ENCODE data around the gene ORAI3.

DNA sequence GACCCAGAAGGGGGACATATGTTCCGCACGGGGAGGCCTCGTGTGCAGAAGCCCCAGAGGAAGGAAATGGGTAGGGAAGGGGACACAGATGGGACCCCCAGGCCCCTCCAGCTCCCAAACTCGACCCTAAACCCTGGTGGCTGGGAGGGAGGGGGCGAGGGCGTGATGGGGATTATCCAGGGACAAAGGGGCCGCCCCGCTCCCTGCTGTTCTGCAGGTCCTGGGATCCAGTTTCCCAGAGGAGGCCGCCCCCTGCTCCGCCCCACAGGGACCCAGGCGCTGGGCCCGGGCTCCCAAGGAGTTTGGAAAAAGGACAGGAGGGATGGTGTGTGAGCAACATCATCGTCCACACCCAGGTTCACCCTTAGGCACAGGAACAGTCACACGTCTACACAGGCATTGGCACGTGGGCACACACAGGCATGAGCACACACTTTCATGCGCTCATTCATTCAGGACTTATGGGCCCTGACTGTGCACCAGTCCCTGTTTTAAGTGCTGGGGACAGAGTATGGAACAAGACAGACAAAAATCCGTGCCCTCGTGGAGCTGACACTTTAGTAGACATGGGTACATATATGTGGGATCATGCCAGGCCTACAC lies 38.3 kb upstream of the ORAI3 start:
- TF ChIP-seq, protein P1, sequence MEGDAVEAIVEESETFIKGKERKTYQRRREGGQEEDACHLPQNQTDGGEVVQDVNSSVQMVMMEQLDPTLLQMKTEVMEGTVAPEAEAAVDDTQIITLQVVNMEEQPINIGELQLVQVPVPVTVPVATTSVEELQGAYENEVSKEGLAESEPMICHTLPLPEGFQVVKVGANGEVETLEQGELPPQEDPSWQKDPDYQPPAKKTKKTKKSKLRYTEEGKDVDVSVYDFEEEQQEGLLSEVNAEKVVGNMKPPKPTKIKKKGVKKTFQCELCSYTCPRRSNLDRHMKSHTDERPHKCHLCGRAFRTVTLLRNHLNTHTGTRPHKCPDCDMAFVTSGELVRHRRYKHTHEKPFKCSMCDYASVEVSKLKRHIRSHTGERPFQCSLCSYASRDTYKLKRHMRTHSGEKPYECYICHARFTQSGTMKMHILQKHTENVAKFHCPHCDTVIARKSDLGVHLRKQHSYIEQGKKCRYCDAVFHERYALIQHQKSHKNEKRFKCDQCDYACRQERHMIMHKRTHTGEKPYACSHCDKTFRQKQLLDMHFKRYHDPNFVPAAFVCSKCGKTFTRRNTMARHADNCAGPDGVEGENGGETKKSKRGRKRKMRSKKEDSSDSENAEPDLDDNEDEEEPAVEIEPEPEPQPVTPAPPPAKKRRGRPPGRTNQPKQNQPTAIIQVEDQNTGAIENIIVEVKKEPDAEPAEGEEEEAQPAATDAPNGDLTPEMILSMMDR (IDR thresholded peaks at IDR 0.05): no peak
- TF ChIP-seq, protein P2, sequence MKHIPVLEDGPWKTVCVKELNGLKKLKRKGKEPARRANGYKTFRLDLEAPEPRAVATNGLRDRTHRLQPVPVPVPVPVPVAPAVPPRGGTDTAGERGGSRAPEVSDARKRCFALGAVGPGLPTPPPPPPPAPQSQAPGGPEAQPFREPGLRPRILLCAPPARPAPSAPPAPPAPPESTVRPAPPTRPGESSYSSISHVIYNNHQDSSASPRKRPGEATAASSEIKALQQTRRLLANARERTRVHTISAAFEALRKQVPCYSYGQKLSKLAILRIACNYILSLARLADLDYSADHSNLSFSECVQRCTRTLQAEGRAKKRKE (CRISPR knock-in tag; IDR thresholded peaks at IDR 0.05; ENCODE audit: low read depth): no peak
- no peak for TF ChIP-seq POLR2AphosphoS2 (conservative IDR thresholded peaks at IDR 0.05; ENCODE audit: low read length)
- no peak for TF ChIP-seq MYC (IDR thresholded peaks at IDR 0.05; ENCODE audit: borderline replicate concordance, low read length)
- no peak for TF ChIP-seq POLR2A (IDR thresholded peaks at IDR 0.05; ENCODE audit: low read length)
- no peak for TF ChIP-seq RAD21 (conservative IDR thresholded peaks at IDR 0.05 in 1 of 2, IDR thresholded peaks at IDR 0.05 in 1 of 2)
- TF ChIP-seq, protein P3, sequence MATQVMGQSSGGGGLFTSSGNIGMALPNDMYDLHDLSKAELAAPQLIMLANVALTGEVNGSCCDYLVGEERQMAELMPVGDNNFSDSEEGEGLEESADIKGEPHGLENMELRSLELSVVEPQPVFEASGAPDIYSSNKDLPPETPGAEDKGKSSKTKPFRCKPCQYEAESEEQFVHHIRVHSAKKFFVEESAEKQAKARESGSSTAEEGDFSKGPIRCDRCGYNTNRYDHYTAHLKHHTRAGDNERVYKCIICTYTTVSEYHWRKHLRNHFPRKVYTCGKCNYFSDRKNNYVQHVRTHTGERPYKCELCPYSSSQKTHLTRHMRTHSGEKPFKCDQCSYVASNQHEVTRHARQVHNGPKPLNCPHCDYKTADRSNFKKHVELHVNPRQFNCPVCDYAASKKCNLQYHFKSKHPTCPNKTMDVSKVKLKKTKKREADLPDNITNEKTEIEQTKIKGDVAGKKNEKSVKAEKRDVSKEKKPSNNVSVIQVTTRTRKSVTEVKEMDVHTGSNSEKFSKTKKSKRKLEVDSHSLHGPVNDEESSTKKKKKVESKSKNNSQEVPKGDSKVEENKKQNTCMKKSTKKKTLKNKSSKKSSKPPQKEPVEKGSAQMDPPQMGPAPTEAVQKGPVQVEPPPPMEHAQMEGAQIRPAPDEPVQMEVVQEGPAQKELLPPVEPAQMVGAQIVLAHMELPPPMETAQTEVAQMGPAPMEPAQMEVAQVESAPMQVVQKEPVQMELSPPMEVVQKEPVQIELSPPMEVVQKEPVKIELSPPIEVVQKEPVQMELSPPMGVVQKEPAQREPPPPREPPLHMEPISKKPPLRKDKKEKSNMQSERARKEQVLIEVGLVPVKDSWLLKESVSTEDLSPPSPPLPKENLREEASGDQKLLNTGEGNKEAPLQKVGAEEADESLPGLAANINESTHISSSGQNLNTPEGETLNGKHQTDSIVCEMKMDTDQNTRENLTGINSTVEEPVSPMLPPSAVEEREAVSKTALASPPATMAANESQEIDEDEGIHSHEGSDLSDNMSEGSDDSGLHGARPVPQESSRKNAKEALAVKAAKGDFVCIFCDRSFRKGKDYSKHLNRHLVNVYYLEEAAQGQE (IDR thresholded peaks at IDR 0.05): no peak
- no peak for TF ChIP-seq HEYL (CRISPR knock-in tag; IDR thresholded peaks at IDR 0.05)
